ENCODE results near the gene APCDD1L. TPM values are rescaled to one million over a fixed set of nuclear protein-coding genes. Genes with fewer than 3 reads are reported as not detected.

Gene APCDD1L
- total RNA-seq, 4 donors from 2014 or later = 0.23 to 1.2 (median 1.1) TPM

DNA sequence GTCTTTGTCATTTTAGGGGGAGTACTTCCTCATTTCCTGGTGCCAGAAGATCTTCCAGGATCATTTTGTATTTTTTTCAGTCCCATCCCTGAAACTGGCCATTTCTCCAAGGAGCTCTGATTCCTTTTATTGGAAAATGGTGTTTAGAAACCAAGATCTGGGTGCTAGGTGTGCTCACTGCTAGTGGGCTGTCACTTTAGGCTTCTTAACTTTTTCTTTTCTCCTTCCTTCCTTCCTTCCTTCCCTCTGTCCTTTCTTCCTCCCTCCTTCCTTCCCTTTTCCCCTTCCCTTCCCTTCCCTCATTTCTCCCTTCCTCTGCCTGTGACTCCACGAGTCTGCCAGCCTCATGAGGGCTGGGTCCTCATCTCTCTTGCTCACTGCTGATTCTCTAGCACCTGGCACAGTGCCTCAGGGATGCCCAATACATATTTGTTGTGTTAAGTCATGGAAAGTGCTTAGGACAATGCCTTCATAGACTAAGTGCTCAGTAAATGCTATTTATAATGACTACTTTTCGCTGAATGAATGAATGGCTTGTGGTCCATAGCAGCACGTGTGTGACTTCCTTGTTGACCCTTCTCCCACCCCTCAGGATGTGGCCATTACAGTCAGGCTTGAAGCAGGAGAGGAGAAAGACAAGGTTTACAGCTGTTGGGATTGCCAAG lies 36.9 kb downstream of the APCDD1L start:
- H3K36me3 ChIP-seq = no peaks in the 10 kb centered on the region
- 75% methylated on average over 3 of the region's 3 CpGs for WGBS
- TF ChIP-seq POLR2AphosphoS5 (IDR thresholded peaks at IDR 0.05) (no peak), EP300 (IDR thresholded peaks at IDR 0.05) (no peak), POLR2A (IDR thresholded peaks at IDR 0.05) (no peak)
- TF ChIP-seq, protein P1, sequence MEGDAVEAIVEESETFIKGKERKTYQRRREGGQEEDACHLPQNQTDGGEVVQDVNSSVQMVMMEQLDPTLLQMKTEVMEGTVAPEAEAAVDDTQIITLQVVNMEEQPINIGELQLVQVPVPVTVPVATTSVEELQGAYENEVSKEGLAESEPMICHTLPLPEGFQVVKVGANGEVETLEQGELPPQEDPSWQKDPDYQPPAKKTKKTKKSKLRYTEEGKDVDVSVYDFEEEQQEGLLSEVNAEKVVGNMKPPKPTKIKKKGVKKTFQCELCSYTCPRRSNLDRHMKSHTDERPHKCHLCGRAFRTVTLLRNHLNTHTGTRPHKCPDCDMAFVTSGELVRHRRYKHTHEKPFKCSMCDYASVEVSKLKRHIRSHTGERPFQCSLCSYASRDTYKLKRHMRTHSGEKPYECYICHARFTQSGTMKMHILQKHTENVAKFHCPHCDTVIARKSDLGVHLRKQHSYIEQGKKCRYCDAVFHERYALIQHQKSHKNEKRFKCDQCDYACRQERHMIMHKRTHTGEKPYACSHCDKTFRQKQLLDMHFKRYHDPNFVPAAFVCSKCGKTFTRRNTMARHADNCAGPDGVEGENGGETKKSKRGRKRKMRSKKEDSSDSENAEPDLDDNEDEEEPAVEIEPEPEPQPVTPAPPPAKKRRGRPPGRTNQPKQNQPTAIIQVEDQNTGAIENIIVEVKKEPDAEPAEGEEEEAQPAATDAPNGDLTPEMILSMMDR (IDR thresholded peaks at IDR 0.05) = no peak
- no peaks in the 10 kb centered on the region for H3K4me1 ChIP-seq
- H3K27ac ChIP-seq = no peak overlapping the region
- no peak overlapping the region for H3K4me3 ChIP-seq
- peaks cover 8% of the 10 kb centered on the region for H3K9me3 ChIP-seq
- H3K27me3 ChIP-seq = no peaks in the 10 kb centered on the region
- DNase-seq (ENCODE audit: low spot score in 2 of 2) = no peak

GRCh38 chr20:58475466-58475865 lies 39.7 kb downstream of the APCDD1L start:
- WGBS = 83% methylated on average over 10 of the region's 10 CpGs
- H3K4me1 ChIP-seq = no peaks in the 10 kb centered on the region
- peak in 1 of 2 donors; percentile 64 for DNase-seq (ENCODE audit: low spot score in 2 of 2)

DNA sequence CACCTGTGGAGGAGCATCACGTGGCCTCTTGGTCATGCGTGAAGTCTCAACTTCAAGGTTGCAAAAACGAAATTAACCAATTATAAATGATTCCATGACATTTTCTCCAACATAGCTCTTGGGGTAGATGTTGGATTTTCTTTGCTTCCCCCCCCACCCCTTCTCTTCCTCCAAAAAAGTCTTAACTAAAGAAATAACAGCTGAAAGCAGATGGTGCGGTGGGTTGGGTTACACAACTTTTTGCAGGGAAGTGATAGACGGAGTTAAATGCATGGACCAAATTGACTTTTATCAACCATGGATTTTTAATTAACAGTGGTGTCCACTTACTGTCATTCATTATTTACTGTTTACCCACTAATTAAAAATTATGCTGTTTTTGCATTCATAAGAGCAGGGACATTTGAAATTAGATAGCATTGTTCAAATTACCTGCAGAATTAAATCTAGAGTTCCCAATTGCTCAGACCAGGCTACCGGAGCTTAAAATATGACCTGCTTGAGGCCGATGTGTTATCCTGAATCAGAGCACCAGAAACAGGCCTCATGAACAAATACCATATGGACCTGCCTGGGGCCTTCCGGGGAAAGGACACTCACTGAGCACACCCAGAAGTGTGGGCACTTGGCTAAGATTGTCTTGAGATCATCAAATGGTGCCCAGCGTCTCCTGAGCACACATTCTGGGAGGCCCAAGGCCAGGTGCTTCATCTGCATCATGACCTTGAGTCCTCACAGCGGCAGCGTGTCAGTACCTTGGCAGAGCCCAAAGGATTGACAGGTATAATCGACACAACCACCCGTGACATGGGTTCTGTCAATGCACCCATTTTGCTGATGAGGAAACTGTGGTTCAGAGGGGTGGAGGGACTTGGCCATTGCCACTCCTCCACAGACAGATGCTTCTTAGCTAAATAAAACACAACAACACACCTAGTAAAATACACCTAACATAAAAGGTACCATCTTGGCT lies 41.5 kb downstream of the APCDD1L start:
- H3K27ac ChIP-seq = no peak overlapping the region
- no peaks in the 10 kb centered on the region for H3K36me3 ChIP-seq
- TF ChIP-seq POLR2AphosphoS5 (IDR thresholded peaks at IDR 0.05) = no peak
- TF ChIP-seq EP300 (IDR thresholded peaks at IDR 0.05) = no peak
- TF ChIP-seq POLR2A (IDR thresholded peaks at IDR 0.05) = no peak
- TF ChIP-seq, protein P1 (IDR thresholded peaks at IDR 0.05) = no peak
- 93% methylated on average over 13 of the region's 13 CpGs for WGBS
- peak in 1 of 2 donors; percentile 41 for DNase-seq (ENCODE audit: low spot score in 2 of 2)
- H3K4me1 ChIP-seq = no peaks in the 10 kb centered on the region
- H3K27me3 ChIP-seq = no peaks in the 10 kb centered on the region
- H3K4me3 ChIP-seq = no peak overlapping the region
- H3K9me3 ChIP-seq = peaks cover 8% of the 10 kb centered on the region

More at GRCh38 chr20:58475466-58475865, 39.7 kb downstream of the APCDD1L start:
- Histone ChIP-seq H3K9me3 (peaks cover 8% of the 10 kb centered on the region), H3K4me3 (no peak overlapping the region), H3K27me3 (no peaks in the 10 kb centered on the region), H3K27ac (no peak overlapping the region), H3K36me3 (no peaks in the 10 kb centered on the region)
- TF ChIP-seq, protein P1 (IDR thresholded peaks at IDR 0.05) = no peak
- no peak for TF ChIP-seq POLR2A (IDR thresholded peaks at IDR 0.05)
- TF ChIP-seq POLR2AphosphoS5 (IDR thresholded peaks at IDR 0.05) = no peak
- no peak for TF ChIP-seq EP300 (IDR thresholded peaks at IDR 0.05)

GRCh38 chr20:58472273-58473018 lies 42.8 kb downstream of the APCDD1L start:
- TF ChIP-seq, protein P1 (IDR thresholded peaks at IDR 0.05) = no peak
- TF ChIP-seq POLR2A (IDR thresholded peaks at IDR 0.05) (no peak), POLR2AphosphoS5 (IDR thresholded peaks at IDR 0.05) (no peak), EP300 (IDR thresholded peaks at IDR 0.05) (no peak)
- 95% methylated on average over 20 of the region's 20 CpGs for WGBS
- Histone ChIP-seq H3K27me3 (no peaks in the 10 kb centered on the region), H3K4me3 (no peak overlapping the region), H3K36me3 (no peaks in the 10 kb centered on the region), H3K27ac (no peak overlapping the region), H3K9me3 (no peaks in the 10 kb centered on the region), H3K4me1 (no peaks in the 10 kb centered on the region)
- peak in 1 of 2 donors; percentile 50 for DNase-seq (ENCODE audit: low spot score in 2 of 2)

Measured in suprapubic skin (tissue), 4 donors.